Osteoblast (primary cell): ENCODE data around the gene ANTXR1. TPM values are rescaled to one million over a fixed set of nuclear protein-coding genes. Genes with fewer than 3 reads are reported as not detected.

ENCODE experiments used
- DNase-seq: peaks from one replicate; pipeline ENCODE4 v3.0.0; 2011; ENCODE audit warnings: low spot score, mixed read lengths; ENCODE audit not compliant: insufficient read length; ENCODE audit errors: missing footprints
- H2AFZ ChIP-seq: 2 replicates; pipeline ENCODE4 v1.6.0; 2011; ENCODE audit warnings: mild to moderate bottlenecking, low read length
- H3K27ac ChIP-seq: 2 replicates; pipeline ENCODE4 v1.5.1; 2011; ENCODE audit warnings: mild to moderate bottlenecking, low read depth, low read length, moderate library complexity
- H3K27me3 ChIP-seq: 2 replicates; pipeline ENCODE4 v1.6.0; 2012; ENCODE audit warnings: mild to moderate bottlenecking, control low read depth, inconsistent platforms, low read length, moderate library complexity; ENCODE audit not compliant: insufficient read depth
- H3K36me3 ChIP-seq: 2 replicates; pipeline ENCODE4 v1.5.1; 2011; ENCODE audit warnings: mild to moderate bottlenecking, low read length, control low read depth, moderate library complexity; ENCODE audit not compliant: insufficient read depth
- H3K4me1 ChIP-seq: 2 replicates; pipeline ENCODE4 v1.5.1; 2011; ENCODE audit warnings: mild to moderate bottlenecking, low read length, control low read depth, moderate library complexity; ENCODE audit not compliant: insufficient read depth
- H3K4me2 ChIP-seq: 2 replicates; pipeline ENCODE4 v1.6.0; 2011; ENCODE audit warnings: mild to moderate bottlenecking, low read length; ENCODE audit not compliant: insufficient read depth
- H3K4me3 ChIP-seq: fragments of 200-600 bp; sonication (generic); 3 replicates; pipeline ENCODE4 v1.5.1; 2012; ENCODE audit warnings: mild to moderate bottlenecking, low read length, inconsistent platforms; ENCODE audit not compliant: insufficient read depth
- H3K79me2 ChIP-seq: 2 replicates; pipeline ENCODE4 v1.6.0; 2012; ENCODE audit warnings: mild to moderate bottlenecking, low read length, control low read depth, inconsistent platforms; ENCODE audit not compliant: insufficient read depth
- H3K9me3 ChIP-seq: 2 replicates; pipeline ENCODE4 v1.5.1; 2011; ENCODE audit warnings: low read depth, low read length, control low read depth
- H4K20me1 ChIP-seq: 2 replicates; pipeline ENCODE4 v1.6.0; 2012; ENCODE audit warnings: mild to moderate bottlenecking, low read length, control low read depth; ENCODE audit not compliant: insufficient read depth
- CTCF ChIP-seq: IDR thresholded peaks from 2 replicates; pipeline ENCODE4 v1.5.1; 2011; ENCODE audit warnings: mild to moderate bottlenecking, low read depth, low read length, moderate library complexity; ENCODE audit errors: extremely low read depth
- total RNA-seq: library from RNA; depleted of rRNA; stranded (reverse); fragments of >200 nt; gene quantifications from 2 replicates; pipeline ENCODE4 v1.2.3, GENCODE V29; 2012

ANTXR1 gene
- total RNA-seq, 1 donor, result 123 TPM

GRCh38 chr2:69083235-69083748, 70.3 kb downstream of the ANTXR1 start:
- H4K20me1 ChIP-seq, result no peaks in the 10 kb centered on the region
- peaks cover 42% of the 10 kb centered on the region for H3K36me3 ChIP-seq
- no peak for DNase-seq
- no peak overlapping the region for H3K4me3 ChIP-seq
- H3K9me3 ChIP-seq, result no peaks in the 10 kb centered on the region
- H3K27me3 ChIP-seq, result no peaks in the 10 kb centered on the region
- H3K27ac ChIP-seq, result peak overlapping the region; percentile 64
- H3K4me2 ChIP-seq, result no peak overlapping the region
- no peaks in the 10 kb centered on the region for H3K79me2 ChIP-seq
- TF ChIP-seq CTCF, result no peak
- peaks cover 34% of the 10 kb centered on the region for H3K4me1 ChIP-seq
- H2AFZ ChIP-seq, result no peak overlapping the region

- Histone ChIP-seq H3K79me2 (no peaks in the 10 kb centered on the region), H3K27ac (no peak overlapping the region)
Measured at GRCh38 chr2:69084492-69084891, 71.5 kb downstream of the ANTXR1 start.

GRCh38 chr2:69086466-69086865, 73.5 kb downstream of the ANTXR1 start:
- H3K79me2 ChIP-seq, result no peaks in the 10 kb centered on the region
- H3K4me2 ChIP-seq, result no peak overlapping the region
- no peak for TF ChIP-seq CTCF
- H3K9me3 ChIP-seq, result no peaks in the 10 kb centered on the region
- H4K20me1 ChIP-seq, result no peaks in the 10 kb centered on the region
- peaks cover 18% of the 10 kb centered on the region for H3K36me3 ChIP-seq
- no peak overlapping the region for H3K27ac ChIP-seq
- H3K27me3 ChIP-seq, result no peaks in the 10 kb centered on the region
- H3K4me3 ChIP-seq, result no peak overlapping the region
- no peak overlapping the region for H2AFZ ChIP-seq
- peaks cover 36% of the 10 kb centered on the region for H3K4me1 ChIP-seq
- DNase-seq, result no peak

More at GRCh38 chr2:69084492-69084891, 71.5 kb downstream of the ANTXR1 start:
- Histone ChIP-seq H3K36me3 (peaks cover 32% of the 10 kb centered on the region), H3K4me1 (peaks cover 36% of the 10 kb centered on the region), H2AFZ (no peak overlapping the region), H3K4me2 (no peak overlapping the region), H3K4me3 (no peak overlapping the region), H3K27me3 (no peaks in the 10 kb centered on the region), H4K20me1 (no peaks in the 10 kb centered on the region), H3K9me3 (no peaks in the 10 kb centered on the region)
- no peak for DNase-seq
- TF ChIP-seq CTCF, result no peak

GRCh38 chr2:69087211-69087911, 74.4 kb downstream of the ANTXR1 start:
- peak overlapping the region; percentile 29 for H3K27ac ChIP-seq

More at GRCh38 chr2:69087211-69087911, 74.4 kb downstream of the ANTXR1 start:
- Histone ChIP-seq H3K9me3 (no peaks in the 10 kb centered on the region), H3K4me3 (no peak overlapping the region), H3K27me3 (no peaks in the 10 kb centered on the region), H3K79me2 (no peaks in the 10 kb centered on the region), H3K36me3 (peaks cover 17% of the 10 kb centered on the region), H2AFZ (no peak overlapping the region), H3K4me2 (peak overlapping the region; percentile 11), H3K4me1 (peaks cover 30% of the 10 kb centered on the region), H4K20me1 (no peaks in the 10 kb centered on the region)
- DNase-seq, result no peak
- TF ChIP-seq CTCF, result no peak
